OCI-M1 (cell line): ENCODE measurements around the gene TMEM191C.
"Not testable (repeated sequence)": the region's sequence is repeated elsewhere in the genome, so short reads cannot be mapped to it uniquely, and the experiment has no call there.

Source experiments
- DNase-seq: peaks from one replicate; lab custom pipeline; 2025; lab: John Stamatoyannopoulos, UW

The TMEM191C gene

GRCh38 chr22:21473664-21474063 lies 6.5 kb downstream of the TMEM191C start:
- DNase-seq = not testable (repeated sequence)

GRCh38 chr22:21484039-21484438 lies 16.9 kb downstream of the TMEM191C start:
- DNase-seq = not testable (repeated sequence)

- DNase-seq = not testable (repeated sequence)
These were observed 20.5 kb downstream of the TMEM191C start for GRCh38 chr22:21487723-21488122.

- DNase-seq = not testable (repeated sequence)
These were observed 22.0 kb downstream of the TMEM191C start for GRCh38 chr22:21489149-21489680.

GRCh38 chr22:21490556-21490955 lies 23.4 kb downstream of the TMEM191C start:
- not testable (repeated sequence) for DNase-seq

GRCh38 chr22:21492271-21492670 lies 25.1 kb downstream of the TMEM191C start:
- DNase-seq = not testable (repeated sequence)

- DNase-seq = not testable (repeated sequence)
These were observed 26.9 kb downstream of the TMEM191C start for GRCh38 chr22:21493789-21494782.

- not testable (repeated sequence) for DNase-seq
These were observed 30.8 kb downstream of the TMEM191C start for GRCh38 chr22:21497984-21498383.

- not testable (repeated sequence) for DNase-seq
These were observed 31.3 kb downstream of the TMEM191C start for GRCh38 chr22:21498489-21498888.

GRCh38 chr22:21499623-21500506 lies 32.7 kb downstream of the TMEM191C start:
- not testable (repeated sequence) for DNase-seq

GRCh38 chr22:21510397-21510796 lies 43.2 kb downstream of the TMEM191C start:
- DNase-seq = not testable (repeated sequence)

GRCh38 chr22:21512022-21512421 lies 44.8 kb downstream of the TMEM191C start:
- DNase-seq = not testable (repeated sequence)

GRCh38 chr22:21514117-21514516 lies 46.9 kb downstream of the TMEM191C start:
- not testable (repeated sequence) for DNase-seq

- not testable (repeated sequence) for DNase-seq
These were observed 48.0 kb downstream of the TMEM191C start for GRCh38 chr22:21515234-21515633.

- not testable (repeated sequence) for DNase-seq
These were observed 49.3 kb downstream of the TMEM191C start for GRCh38 chr22:21516522-21516921.

- not testable (repeated sequence) for DNase-seq
These were observed 50.0 kb downstream of the TMEM191C start for GRCh38 chr22:21516970-21517764.
